GM12864 (cell line): Measurements from ENCODE around the gene DENND1A.

Experiments
- DNase-seq: peaks from one replicate; pipeline ENCODE4 v3.0.0-alpha.2; 2011; ENCODE audit warnings: low read depth
- H3K4me3 ChIP-seq: 2 replicates; pipeline ENCODE4 v1.5.1; 2011; ENCODE audit warnings: mild to moderate bottlenecking, low read depth, low read length, control low read depth
- CTCF ChIP-seq: IDR thresholded peaks from 2 replicates; pipeline ENCODE4 v1.5.1; 2011; ENCODE audit warnings: low read depth, mild to moderate bottlenecking, moderate library complexity, low read length, control low read depth, inconsistent platforms; ENCODE audit errors: missing control alignments

Gene DENND1A

DNA sequence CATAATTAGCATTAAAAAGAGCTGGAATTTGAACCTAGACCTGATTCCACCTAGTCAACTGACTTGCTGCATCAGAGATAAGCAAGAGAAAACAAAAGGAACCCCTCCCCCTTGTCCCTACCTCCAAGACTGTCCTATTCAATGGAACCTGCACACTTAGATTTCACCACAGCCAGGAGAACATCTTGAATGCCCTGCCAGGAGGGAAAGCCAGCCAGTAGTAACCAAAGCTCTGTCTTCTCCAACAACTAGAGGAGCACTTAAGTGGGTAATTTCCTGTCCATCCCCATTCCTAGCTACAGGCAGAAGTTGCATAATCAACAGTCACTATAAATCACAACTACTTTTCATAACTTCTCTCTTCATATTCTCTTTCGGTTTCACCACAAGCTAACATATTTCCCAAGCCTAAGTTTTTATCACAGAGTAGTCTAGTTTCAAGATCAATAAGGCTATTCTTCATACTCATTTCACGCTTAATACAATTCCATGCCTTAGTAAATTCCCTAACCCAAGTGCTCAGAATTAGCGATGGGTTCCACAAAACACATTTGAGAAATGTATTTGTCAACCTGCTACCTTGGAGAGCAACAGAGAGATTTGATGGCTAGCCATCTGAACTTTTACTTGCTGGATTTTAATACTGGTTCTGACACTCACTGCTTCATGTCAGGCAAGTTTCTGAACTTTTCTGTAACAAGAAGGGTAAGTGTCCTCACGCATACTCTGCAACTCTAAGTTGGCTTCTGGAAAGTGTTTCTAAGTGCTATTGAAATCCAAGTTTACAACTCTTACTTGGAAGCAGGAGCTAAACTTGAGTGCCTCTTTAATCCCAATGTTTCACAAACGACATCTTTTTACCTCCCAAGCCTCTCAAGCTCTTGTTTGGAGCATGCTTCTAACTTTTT, 2.0 kb downstream of the DENND1A start:
- no peak for DNase-seq
- no peak for TF ChIP-seq CTCF
- peak overlapping the region; percentile 84; the same call in 1 of the 2 replicates for H3K4me3 ChIP-seq

DNA sequence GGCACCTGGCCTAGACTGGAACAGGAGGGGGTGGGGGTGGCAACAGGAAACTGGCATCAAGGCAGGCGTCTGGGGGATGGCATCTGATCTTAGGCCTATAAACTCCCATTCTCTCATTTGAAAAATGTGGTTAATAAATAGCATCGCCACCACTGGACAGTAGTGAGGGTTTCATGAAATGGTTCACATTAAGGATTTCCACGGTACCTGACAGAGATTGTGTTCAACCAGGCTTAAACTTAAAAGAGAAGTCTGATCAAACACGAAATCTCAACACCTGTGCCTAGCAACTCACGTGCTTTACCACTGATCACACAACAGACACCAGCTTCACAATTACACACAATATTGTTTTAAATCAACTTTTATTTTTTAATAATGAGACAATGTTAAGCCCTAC, 3.0 kb downstream of the DENND1A start:
- no peak for DNase-seq
- no peak for TF ChIP-seq CTCF
- no peak overlapping the region for H3K4me3 ChIP-seq

DNA sequence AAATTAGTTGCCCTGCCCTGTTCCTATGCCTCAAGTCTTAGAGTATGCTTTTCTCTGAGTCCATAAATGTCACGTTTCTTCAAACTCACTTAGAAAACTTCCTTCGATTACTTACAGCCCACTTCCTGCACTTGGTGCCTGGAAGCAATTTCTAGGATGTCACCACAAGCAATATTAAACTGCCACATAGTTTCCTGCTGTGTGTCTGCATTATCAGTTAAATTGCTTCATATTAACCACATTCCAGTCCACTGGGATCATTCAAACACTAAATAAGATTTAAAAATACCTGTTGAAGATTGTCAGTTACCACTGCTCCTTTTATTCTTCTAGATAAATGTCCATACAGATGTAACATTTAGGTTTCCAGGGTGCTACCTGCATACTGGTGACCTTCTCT, 4.1 kb downstream of the DENND1A start:
- H3K4me3 ChIP-seq: no peak overlapping the region
- DNase-seq: no peak
- TF ChIP-seq CTCF: no peak

DNA sequence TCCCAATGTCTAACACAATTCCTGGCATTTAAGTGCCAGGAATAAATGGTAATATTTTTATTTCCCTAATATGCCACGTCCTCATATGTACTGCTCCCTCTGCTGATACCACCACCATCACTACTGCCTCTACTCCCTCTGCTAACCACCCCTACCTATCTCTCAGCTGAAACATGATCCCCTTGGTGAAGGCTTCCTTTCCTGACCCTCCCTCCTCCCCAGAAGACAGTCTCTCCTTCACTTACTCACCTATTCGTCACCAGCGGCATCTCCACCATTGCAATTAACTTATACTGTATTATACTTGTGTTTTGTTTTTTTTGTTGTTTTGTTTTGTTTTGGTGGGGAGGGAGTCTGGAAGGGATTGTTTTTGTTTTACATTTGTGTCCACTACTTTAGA, 4.8 kb downstream of the DENND1A start:
- DNase-seq: no peak
- no peak overlapping the region for H3K4me3 ChIP-seq
- TF ChIP-seq CTCF: no peak

- no peak for TF ChIP-seq CTCF
- no peak overlapping the region for H3K4me3 ChIP-seq
- DNase-seq: no peak
These were observed 5.2 kb downstream of the DENND1A start for GRCh38 chr9:123924727-123925126.

GRCh38 chr9:123923884-123924283, 6.0 kb downstream of the DENND1A start:
- DNase-seq: no peak
- H3K4me3 ChIP-seq: no peak overlapping the region

More at GRCh38 chr9:123923884-123924283, 6.0 kb downstream of the DENND1A start:
- TF ChIP-seq CTCF: no peak
